GM12864 (cell line): ENCODE results near the gene TLK2.
"Not testable (repeated sequence)": the region's sequence is repeated elsewhere in the genome, so short reads cannot be mapped to it uniquely, and the experiment has no call there.

Experiments used
- DNase-seq: peaks from one replicate; pipeline ENCODE4 v3.0.0-alpha.2; 2011; ENCODE audit warnings: low read depth
- H3K4me3 ChIP-seq: 2 replicates; pipeline ENCODE4 v1.5.1; 2011; ENCODE audit warnings: mild to moderate bottlenecking, low read depth, low read length, control low read depth
- TF ChIP-seq, protein P1 (sequence below): IDR thresholded peaks from 2 replicates; pipeline ENCODE4 v1.5.1; 2011; ENCODE audit warnings: low read depth, mild to moderate bottlenecking, moderate library complexity, low read length, control low read depth, inconsistent platforms; ENCODE audit errors: missing control alignments

The TLK2 gene

GRCh38 chr17:62605588-62605987, 127.0 kb downstream of the TLK2 start:
- TF ChIP-seq, protein P1, sequence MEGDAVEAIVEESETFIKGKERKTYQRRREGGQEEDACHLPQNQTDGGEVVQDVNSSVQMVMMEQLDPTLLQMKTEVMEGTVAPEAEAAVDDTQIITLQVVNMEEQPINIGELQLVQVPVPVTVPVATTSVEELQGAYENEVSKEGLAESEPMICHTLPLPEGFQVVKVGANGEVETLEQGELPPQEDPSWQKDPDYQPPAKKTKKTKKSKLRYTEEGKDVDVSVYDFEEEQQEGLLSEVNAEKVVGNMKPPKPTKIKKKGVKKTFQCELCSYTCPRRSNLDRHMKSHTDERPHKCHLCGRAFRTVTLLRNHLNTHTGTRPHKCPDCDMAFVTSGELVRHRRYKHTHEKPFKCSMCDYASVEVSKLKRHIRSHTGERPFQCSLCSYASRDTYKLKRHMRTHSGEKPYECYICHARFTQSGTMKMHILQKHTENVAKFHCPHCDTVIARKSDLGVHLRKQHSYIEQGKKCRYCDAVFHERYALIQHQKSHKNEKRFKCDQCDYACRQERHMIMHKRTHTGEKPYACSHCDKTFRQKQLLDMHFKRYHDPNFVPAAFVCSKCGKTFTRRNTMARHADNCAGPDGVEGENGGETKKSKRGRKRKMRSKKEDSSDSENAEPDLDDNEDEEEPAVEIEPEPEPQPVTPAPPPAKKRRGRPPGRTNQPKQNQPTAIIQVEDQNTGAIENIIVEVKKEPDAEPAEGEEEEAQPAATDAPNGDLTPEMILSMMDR: no peak
- no peak for DNase-seq
- H3K4me3 ChIP-seq: no peak overlapping the region

- TF ChIP-seq, protein P1: no peak
- no peak overlapping the region; the same call in 1 of the 2 replicates for H3K4me3 ChIP-seq
- no peak for DNase-seq
Measured at GRCh38 chr17:62611292-62611691, 132.7 kb downstream of the TLK2 start.

DNA sequence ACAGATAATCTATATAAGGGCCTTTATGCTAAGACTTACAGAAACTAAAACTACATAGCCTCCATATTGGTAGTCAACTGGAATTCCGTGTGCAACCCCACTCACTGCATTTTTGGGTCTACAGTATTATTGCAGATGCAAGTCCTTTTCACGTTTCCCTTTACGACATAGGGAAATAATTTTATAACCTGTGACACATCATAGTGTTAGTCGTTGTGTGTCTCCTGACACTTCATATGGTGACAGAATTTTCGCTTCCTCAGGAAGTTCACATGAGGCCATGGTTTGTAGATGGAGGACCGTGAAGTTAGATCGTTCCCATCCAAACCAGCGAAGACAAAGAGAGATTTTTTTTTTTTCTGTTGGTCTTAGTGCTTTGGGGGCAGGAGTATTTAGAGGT, 133.1 kb downstream of the TLK2 start:
- TF ChIP-seq, protein P1: no peak
- peak; percentile 35 for DNase-seq
- H3K4me3 ChIP-seq: no peak overlapping the region; the same call in 1 of the 2 replicates

- not testable (repeated sequence) for DNase-seq, H3K4me3 ChIP-seq
Measured at GRCh38 chr17:62612289-62612688, 133.7 kb downstream of the TLK2 start.

DNA sequence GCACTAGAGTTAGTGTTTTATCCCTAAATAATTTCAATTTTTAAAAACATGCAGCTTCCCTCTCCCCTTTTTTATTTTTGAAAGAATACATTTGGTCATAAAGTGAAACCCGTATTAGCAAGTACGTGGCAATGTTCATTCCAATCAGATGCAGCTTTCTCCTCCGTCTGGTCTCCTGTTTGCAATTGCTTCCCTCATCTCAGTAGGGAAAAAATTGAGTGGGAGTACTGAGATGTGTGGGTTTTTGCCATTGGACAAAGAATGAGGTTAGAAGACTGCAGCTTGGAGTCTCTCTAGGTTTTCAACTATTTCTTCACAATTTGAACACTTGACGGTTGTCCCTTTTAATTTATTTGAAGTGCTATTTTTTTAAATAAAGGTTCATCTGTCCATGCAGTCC, 134.5 kb downstream of the TLK2 start:
- not testable (repeated sequence) for DNase-seq, H3K4me3 ChIP-seq

DNA sequence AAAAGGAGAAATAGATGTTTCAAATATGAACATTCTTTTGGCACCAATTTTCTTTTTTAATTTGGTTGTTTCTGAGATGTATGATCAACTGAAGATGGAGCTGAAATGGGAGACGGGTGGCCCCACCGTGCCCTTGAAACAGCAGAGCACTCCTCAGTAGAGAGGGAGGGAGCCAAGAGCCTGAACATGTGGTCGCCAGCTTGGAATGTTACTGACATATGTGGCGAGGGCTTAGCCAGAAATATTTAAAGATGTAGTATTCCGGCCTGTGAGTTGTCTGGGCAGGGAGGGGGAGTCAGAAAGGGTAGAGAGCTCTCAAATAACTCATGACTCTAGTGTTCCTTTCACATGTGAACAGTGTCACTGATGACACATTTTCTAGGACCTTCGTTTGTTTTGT, 135.5 kb downstream of the TLK2 start:
- TF ChIP-seq, protein P1: no peak
- no peak overlapping the region for H3K4me3 ChIP-seq
- no peak for DNase-seq

GRCh38 chr17:62615503-62615902, 136.9 kb downstream of the TLK2 start:
- DNase-seq: no peak
- TF ChIP-seq, protein P1: no peak
- no peak overlapping the region for H3K4me3 ChIP-seq

DNA sequence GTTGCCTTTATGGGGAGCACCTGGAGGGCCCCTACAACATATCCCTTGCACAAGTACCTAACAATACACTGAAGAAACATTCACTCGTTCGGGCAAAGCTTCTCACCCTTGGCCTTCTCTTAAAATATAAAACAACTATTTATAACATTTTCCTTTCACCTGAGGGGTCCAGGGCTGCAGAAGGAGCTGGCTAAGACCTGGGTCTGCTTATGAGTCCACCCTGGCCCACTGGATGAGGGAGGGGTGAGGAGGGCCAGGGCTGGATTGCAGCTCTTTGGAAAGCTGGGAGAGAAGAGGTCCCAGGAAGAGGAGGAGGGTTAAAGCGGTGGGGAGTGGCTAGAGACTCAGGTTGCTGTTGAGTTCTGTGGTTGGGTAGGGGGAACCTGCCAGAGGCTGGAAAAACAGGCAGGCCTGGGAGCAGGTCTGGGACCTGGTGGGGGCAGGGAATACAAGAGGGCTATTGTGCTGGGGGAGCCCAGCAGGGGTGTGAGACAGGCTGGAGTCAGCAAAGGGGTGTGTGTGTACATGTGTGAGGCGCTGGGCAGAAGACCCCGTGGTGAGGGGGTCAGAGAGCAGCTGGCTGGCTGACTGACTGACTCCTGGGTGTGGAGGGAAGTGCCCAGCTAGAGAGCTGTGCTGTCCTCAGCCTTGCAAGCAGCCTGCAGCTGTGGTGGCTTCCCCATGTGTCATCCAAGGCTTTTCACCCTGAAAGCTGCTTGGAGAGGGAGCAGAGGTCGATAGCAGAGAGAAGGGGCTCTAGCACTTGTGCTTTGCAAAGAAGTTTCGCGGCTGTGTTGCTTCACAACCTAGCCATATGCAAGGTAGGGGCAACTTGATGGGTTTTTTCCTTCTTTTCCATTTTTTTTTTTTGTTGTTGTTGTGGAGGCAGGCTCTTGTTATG, 138.6 kb downstream of the TLK2 start:
- no peak overlapping the region for H3K4me3 ChIP-seq
- TF ChIP-seq, protein P1: no peak
- no peak for DNase-seq
